Measurements from ENCODE around the gene VPS51. TPM values are rescaled to one million over a fixed set of nuclear protein-coding genes. Genes with fewer than 3 reads are reported as not detected.

Gene VPS51
- total and polyA plus RNA-seq, 9 of the 15 experiments (the other 6 are each of a cell fraction or from before 2014, with no cell fraction given), result 1.8 to 143 (median 46.8) TPM

GRCh38 chr11:65095974-65096806, at the start of gene VPS51 (continued):
- TF ChIP-seq ARID3A (IDR thresholded peaks at IDR 0.05; ENCODE audit: borderline replicate concordance, low read depth, low read length), result no peak
- peak; percentile 40; the same call in 1 of the 2 replicates for TF ChIP-seq FOXP1 (CRISPR knock-in tag; IDR thresholded peaks at IDR 0.05)
- no peak for TF ChIP-seq GATAD2B (IDR thresholded peaks at IDR 0.05; ENCODE audit: borderline replicate concordance)
- peak; percentile 83 to 90; a peak in 3 of 4 replicates for TF ChIP-seq ARNT (IDR thresholded peaks at IDR 0.05)
- TF ChIP-seq ZNF77 (CRISPR knock-in tag; IDR thresholded peaks at IDR 0.05), result no peak
- TF ChIP-seq SETDB1 (IDR thresholded peaks at IDR 0.05; ENCODE audit: low read length), result peak; percentile 30
- TF ChIP-seq ZNF445 (CRISPR knock-in tag; IDR thresholded peaks at IDR 0.05; ENCODE audit: low read depth), result no peak
- no peak for TF ChIP-seq ZNF511 (CRISPR knock-in tag; IDR thresholded peaks at IDR 0.05)
- 0 out of 2 replicates have a peak, but pooled peaks have one; percentile 33 for TF ChIP-seq ZNF431 (CRISPR knock-in tag; IDR thresholded peaks at IDR 0.05)
- TF ChIP-seq ARHGAP35 (IDR thresholded peaks at IDR 0.05; ENCODE audit: partially characterized antibody), result no peak
- peak; percentile 95 for TF ChIP-seq RBBP5 (IDR thresholded peaks at IDR 0.05; ENCODE audit: borderline replicate concordance, insufficient read depth, low read length, poor library complexity, severe bottlenecking)
- TF ChIP-seq MBD2 (IDR thresholded peaks at IDR 0.05; ENCODE audit: borderline replicate concordance, low read depth), result peak; percentile 85
- no peak; the same call in 1 of the 2 replicates for TF ChIP-seq ZNF408 (CRISPR knock-in tag; IDR thresholded peaks at IDR 0.05; ENCODE audit: low read depth)
- peak; percentile 94 for TF ChIP-seq POLR2G (IDR thresholded peaks at IDR 0.05; ENCODE audit: low read depth, low read length)
- peak; percentile 57; the same call in 1 of the 2 replicates for TF ChIP-seq ZNF57 (CRISPR knock-in tag; IDR thresholded peaks at IDR 0.05)
- peak; percentile 79 for TF ChIP-seq GMEB1 (CRISPR knock-in tag; IDR thresholded peaks at IDR 0.05)
- no peak for TF ChIP-seq SMARCE1 (IDR thresholded peaks at IDR 0.05)
- TF ChIP-seq HCFC1 (IDR thresholded peaks at IDR 0.05; ENCODE audit: low read depth, low read length), result peak; percentile 99
- peak; percentile 99 for TF ChIP-seq ZEB2 (IDR thresholded peaks at IDR 0.05)
- no peak for TF ChIP-seq ESRRB (CRISPR knock-in tag; IDR thresholded peaks at IDR 0.05; ENCODE audit: borderline replicate concordance)
- TF ChIP-seq ARID2 (IDR thresholded peaks at IDR 0.05), result no peak
- TF ChIP-seq MNT (conservative IDR thresholded peaks at IDR 0.05), result peak; percentile 81 to 88
- no peak for TF ChIP-seq ETV5 (CRISPR knock-in tag; IDR thresholded peaks at IDR 0.05; ENCODE audit: low read depth)
- TF ChIP-seq ZNF140 (CRISPR knock-in tag; IDR thresholded peaks at IDR 0.05), result no peak

Measured in K562 (cell line).